Activated naive CD4-positive, alpha-beta T cell treated with anti-CD3 and anti-CD28 coated beads, Interleukin-2, amount 50 U/mL, for 72 hours (primary cell): ENCODE data around the gene CTBS. TPM values are rescaled to one million over a fixed set of nuclear protein-coding genes. Genes with fewer than 3 reads are reported as not detected.
"Not testable (repeated sequence)": the region's sequence is repeated elsewhere in the genome, so short reads cannot be mapped to it uniquely, and the experiment has no call there.

ENCODE experiments used
- ATAC-seq, 2 donors: fragments of 150-1000 bp; cut with Tn5 transposase; 2 replicates each; pipeline ENCODE4 v1.10.0; 2021; ENCODE audit warnings: mild to moderate bottlenecking in 2 of 2, moderate library complexity in 2 of 2
- DNase-seq, 2 donors: peaks; one replicate each; pipeline ENCODE4 v3.0.0; 2021 to 2022; ENCODE audit warnings: low spot score in 2 of 2
- H3K27ac Mint-ChIP-seq, 2 donors: one replicate each; pipeline ENCODE4 v1.8.0; 2022; ENCODE audit warnings: mild to moderate bottlenecking in 2 of 2, mixed read lengths in 2 of 2
- H3K36me3 Mint-ChIP-seq, 2 donors: one replicate each; pipeline ENCODE4 v1.8.0; 2022; ENCODE audit warnings: mixed read lengths in 2 of 2
- H3K9me3 Mint-ChIP-seq, 2 donors: one replicate each; pipeline ENCODE4 v1.8.0; 2022; ENCODE audit warnings: mixed read lengths in 2 of 2
- total RNA-seq, 2 donors: library from RNA; stranded (reverse); gene quantifications; one replicate each; pipeline ENCODE4 v1.2.3, GENCODE V29; 2022

CTBS gene
- total RNA-seq, 2 donors from 2014 or later, result 14.6 to 22.8 TPM

- peaks cover 4 to 47% of the 10 kb centered on the region in 2 donors for H3K36me3 Mint-ChIP-seq
- H3K27ac Mint-ChIP-seq, result peak overlapping the region; percentile 61 to 96
- DNase-seq, result peak in 1 of 2 donors; percentile 14
- peaks cover 5 to 18% of the 10 kb centered on the region in 2 donors for H3K9me3 Mint-ChIP-seq
- peak; percentile 85 to 88 for ATAC-seq
Measured at GRCh38 chr1:84598846-84599741, 24.9 kb upstream of the CTBS start.

DNA sequence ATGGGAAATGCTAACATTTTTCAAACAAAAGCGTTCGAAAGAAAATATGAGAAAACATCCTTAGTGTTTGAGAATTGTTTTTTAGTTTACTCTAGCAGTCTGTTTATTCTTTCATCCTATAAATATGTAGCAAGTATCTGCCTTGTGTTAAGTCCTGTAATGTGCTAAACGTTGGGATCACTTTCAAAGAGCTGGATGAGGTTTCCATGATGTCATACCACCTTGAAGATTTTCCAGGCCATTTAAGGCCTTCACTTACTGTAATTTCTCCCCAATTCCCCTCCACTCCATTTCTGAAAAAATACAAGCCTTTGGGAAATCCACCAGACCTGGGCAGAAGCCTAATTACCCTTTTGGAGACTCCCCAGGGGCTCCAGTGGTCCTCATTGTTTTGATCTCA lies 24.2 kb upstream of the CTBS start:
- DNase-seq (no peak), ATAC-seq (no peak)
- Mint-ChIP-seq H3K36me3 (peaks cover 0 to 40% of the 10 kb centered on the region in 2 donors), H3K27ac (peak overlapping the region; percentile 61 to 96), H3K9me3 (peaks cover 4 to 17% of the 10 kb centered on the region in 2 donors)

- Mint-ChIP-seq H3K36me3 (peaks cover 0 to 27% of the 10 kb centered on the region in 2 donors), H3K9me3 (peaks cover 4 to 13% of the 10 kb centered on the region in 2 donors)
- ATAC-seq, result no peak
Measured at GRCh38 chr1:84597011-84597410, 22.8 kb upstream of the CTBS start.

GRCh38 chr1:84594959-84595358 lies 20.7 kb upstream of the CTBS start:
- DNase-seq, ATAC-seq, H3K36me3 Mint-ChIP-seq, H3K9me3 Mint-ChIP-seq, H3K27ac Mint-ChIP-seq: not testable (repeated sequence)

More at GRCh38 chr1:84597011-84597410, 22.8 kb upstream of the CTBS start:
- DNase-seq, result no peak
- no peak overlapping the region for H3K27ac Mint-ChIP-seq

DNA sequence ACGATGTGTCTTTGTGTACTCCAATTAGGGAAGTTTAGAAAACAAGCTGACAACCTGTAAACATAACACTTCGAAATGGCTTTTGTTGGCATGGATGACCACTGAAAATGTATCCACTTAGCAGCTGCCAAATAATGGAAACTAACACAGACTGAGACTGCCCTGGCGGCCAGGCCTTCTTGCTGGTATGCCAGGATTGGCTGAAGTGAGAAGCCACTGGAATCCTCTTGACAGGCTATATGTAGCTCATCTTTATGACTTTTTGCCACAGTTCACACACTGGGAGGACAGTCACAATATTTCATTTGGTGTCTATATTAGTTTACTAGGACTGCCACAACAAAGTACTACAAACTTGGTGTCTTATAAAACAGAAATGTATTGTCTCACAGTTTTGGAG lies 12.9 kb upstream of the CTBS start:
- ATAC-seq, result no peak
- H3K36me3 Mint-ChIP-seq, result peaks cover 5 to 7% of the 10 kb centered on the region in 2 donors
- no peak for DNase-seq
- H3K27ac Mint-ChIP-seq, result no peak overlapping the region
- H3K9me3 Mint-ChIP-seq, result no peaks in the 10 kb centered on the region

GRCh38 chr1:84585803-84586202 lies 11.6 kb upstream of the CTBS start:
- Mint-ChIP-seq H3K36me3 (peaks cover 5 to 7% of the 10 kb centered on the region in 2 donors), H3K9me3 (no peaks in the 10 kb centered on the region), H3K27ac (no peak overlapping the region)
- ATAC-seq, result no peak
- DNase-seq, result no peak

DNA sequence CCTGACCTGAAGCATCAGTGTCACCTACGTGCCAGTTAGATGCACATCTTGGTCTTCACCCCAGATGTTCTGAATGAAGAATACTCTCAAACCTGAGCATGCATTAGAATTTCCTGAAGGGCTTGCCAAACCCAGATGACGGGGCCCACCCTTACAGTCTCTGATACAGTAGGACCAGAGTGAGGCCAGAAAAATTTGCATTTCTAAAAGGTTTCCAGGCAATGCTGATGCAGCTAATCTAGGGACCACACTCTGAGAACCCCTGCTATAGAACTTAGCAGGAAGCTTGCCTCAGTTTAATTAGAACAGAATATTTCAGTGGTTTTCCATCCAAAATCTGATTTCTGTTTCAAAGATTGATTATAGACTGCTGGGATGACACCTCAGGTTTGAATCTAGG lies 9.9 kb upstream of the CTBS start:
- DNase-seq (no peak), ATAC-seq (no peak)
- Mint-ChIP-seq H3K27ac (no peak overlapping the region), H3K9me3 (no peaks in the 10 kb centered on the region), H3K36me3 (peaks cover 0 to 5% of the 10 kb centered on the region in 2 donors)

DNA sequence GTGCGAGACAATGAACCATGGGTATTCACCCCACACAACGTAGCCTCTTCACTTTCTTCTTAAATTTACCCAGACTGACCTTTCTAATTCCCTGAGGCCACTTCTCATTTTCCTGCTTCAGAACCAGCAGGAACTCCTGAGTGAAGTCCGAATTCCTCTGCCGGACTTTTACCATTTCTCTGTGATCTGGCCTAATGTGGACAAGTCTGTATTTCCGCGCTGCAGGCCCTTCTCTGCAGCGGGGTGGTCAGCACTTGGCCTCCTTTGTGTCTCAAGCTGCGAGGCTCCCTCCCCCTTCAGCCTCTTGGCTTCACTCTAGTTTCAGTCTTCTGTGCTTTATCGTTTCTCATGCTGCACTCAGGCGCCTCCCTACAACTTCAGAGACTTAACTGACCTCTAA lies 9.4 kb upstream of the CTBS start:
- peaks cover 0 to 5% of the 10 kb centered on the region in 2 donors for H3K36me3 Mint-ChIP-seq
- no peak for DNase-seq
- H3K9me3 Mint-ChIP-seq, result no peaks in the 10 kb centered on the region
- H3K27ac Mint-ChIP-seq, result no peak overlapping the region
- ATAC-seq, result no peak

- ATAC-seq, result no peak
- Mint-ChIP-seq H3K27ac (peak overlapping the region in 1 of 2 donors; percentile 58), H3K36me3 (peaks cover 0 to 5% of the 10 kb centered on the region in 2 donors), H3K9me3 (no peaks in the 10 kb centered on the region)
- DNase-seq, result no peak
Measured at GRCh38 chr1:84582802-84583587, 8.8 kb upstream of the CTBS start.

GRCh38 chr1:84581648-84582047 lies 7.4 kb upstream of the CTBS start:
- no peak for DNase-seq
- no peak overlapping the region for H3K27ac Mint-ChIP-seq
- no peak for ATAC-seq
- H3K36me3 Mint-ChIP-seq, result peaks cover 0 to 5% of the 10 kb centered on the region in 2 donors
- no peaks in the 10 kb centered on the region for H3K9me3 Mint-ChIP-seq

DNA sequence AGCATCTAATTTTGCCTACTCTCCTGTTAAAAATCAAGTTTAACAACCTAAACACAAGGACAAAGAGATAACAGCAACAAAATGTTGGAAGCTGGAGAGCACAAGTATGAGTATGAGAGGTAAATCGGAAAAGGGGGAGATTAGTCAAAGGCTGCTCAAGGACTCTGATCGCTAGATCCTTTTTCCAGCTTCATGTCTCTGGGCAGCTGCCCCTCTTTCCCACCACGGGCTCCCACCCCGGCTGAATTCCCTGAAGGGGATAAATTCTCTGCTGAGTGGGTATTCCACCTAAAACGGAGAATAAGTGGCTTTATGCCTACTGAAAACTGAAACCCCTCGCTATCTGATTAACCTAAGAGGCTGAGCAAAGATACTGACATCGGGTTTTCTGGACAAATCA lies 696 bp upstream of the CTBS start:
- H3K36me3 Mint-ChIP-seq, result peaks cover 30 to 42% of the 10 kb centered on the region in 2 donors
- peak overlapping the region; percentile 95 to 100 for H3K27ac Mint-ChIP-seq
- DNase-seq (no peak), ATAC-seq (no peak)
- peaks cover 0 to 11% of the 10 kb centered on the region in 2 donors for H3K9me3 Mint-ChIP-seq

DNA sequence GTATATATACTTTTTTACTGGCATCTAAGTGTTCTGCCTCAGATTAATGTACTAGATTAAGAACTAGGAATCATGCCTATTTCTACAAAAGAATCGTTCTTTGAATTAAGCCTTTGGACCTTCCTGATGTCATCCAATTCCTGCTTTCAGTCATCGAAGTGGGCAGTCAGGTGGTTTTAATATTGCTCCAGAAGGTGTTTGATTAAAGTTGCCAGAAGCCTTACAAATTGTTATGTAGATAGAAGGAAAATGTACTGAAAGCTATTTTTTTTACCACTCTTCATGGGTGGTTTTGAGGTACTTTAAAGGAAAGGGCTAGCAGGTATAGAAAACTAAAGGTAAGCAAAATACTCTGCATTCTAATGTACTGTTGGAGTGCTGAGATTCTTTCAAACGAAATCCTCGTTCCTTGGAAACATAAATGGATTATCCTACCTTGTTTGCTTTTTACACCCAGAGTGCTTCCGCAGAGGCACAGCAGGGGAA lies 716 bp downstream of the CTBS start:
- Mint-ChIP-seq H3K27ac (peak overlapping the region; percentile 100), H3K9me3 (peaks cover 0 to 11% of the 10 kb centered on the region in 2 donors), H3K36me3 (peaks cover 30 to 52% of the 10 kb centered on the region in 2 donors)
- ATAC-seq (peak in 1 of 2 donors; percentile 1), DNase-seq (no peak)

DNA sequence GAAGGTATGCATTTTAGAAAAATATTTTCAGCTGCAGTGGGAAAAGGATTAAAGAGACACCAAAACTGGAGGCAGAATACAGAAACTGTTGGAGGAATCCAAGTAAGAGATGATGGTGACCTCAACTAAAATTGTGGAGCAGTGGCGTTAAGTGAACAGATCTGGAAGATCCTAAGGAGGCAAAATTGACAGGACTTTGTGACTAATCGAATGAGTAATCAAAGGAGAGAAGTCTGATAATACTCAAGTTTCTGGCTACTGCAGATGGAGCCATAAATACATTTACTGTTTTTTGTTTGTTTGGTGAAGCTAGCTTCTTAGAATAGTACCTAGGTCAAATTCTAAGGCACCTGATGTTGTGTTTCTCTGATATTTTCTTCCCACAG lies 3.1 kb downstream of the CTBS start:
- Mint-ChIP-seq H3K36me3 (peaks cover 30 to 61% of the 10 kb centered on the region in 2 donors), H3K9me3 (peaks cover 0 to 11% of the 10 kb centered on the region in 2 donors), H3K27ac (peak overlapping the region; percentile 6 to 100)
- DNase-seq (no peak), ATAC-seq (no peak)

- H3K27ac Mint-ChIP-seq, result peak overlapping the region; percentile 6 to 100
- peaks cover 0 to 11% of the 10 kb centered on the region in 2 donors for H3K9me3 Mint-ChIP-seq
Measured at GRCh38 chr1:84570436-84571149, 3.6 kb downstream of the CTBS start.

GRCh38 chr1:84569216-84569615 lies 5.0 kb downstream of the CTBS start:
- DNase-seq (no peak), ATAC-seq (no peak)
- H3K9me3 Mint-ChIP-seq, result peaks cover 0 to 11% of the 10 kb centered on the region in 2 donors
- H3K36me3 Mint-ChIP-seq, result peaks cover 30 to 56% of the 10 kb centered on the region in 2 donors
- H3K27ac Mint-ChIP-seq, result no peak overlapping the region

More at GRCh38 chr1:84570436-84571149, 3.6 kb downstream of the CTBS start:
- H3K36me3 Mint-ChIP-seq, result peaks cover 30 to 61% of the 10 kb centered on the region in 2 donors
- no peak for ATAC-seq
- DNase-seq, result no peak

- Mint-ChIP-seq H3K27ac (no peak overlapping the region), H3K9me3 (no peaks in the 10 kb centered on the region), H3K36me3 (no peaks in the 10 kb centered on the region)
- DNase-seq, result no peak
- no peak for ATAC-seq
Measured at GRCh38 chr1:84550826-84551225, 23.4 kb downstream of the CTBS start.
